ENCODE measurements around the gene AGBL4.

- TF ChIP-seq, protein P1, sequence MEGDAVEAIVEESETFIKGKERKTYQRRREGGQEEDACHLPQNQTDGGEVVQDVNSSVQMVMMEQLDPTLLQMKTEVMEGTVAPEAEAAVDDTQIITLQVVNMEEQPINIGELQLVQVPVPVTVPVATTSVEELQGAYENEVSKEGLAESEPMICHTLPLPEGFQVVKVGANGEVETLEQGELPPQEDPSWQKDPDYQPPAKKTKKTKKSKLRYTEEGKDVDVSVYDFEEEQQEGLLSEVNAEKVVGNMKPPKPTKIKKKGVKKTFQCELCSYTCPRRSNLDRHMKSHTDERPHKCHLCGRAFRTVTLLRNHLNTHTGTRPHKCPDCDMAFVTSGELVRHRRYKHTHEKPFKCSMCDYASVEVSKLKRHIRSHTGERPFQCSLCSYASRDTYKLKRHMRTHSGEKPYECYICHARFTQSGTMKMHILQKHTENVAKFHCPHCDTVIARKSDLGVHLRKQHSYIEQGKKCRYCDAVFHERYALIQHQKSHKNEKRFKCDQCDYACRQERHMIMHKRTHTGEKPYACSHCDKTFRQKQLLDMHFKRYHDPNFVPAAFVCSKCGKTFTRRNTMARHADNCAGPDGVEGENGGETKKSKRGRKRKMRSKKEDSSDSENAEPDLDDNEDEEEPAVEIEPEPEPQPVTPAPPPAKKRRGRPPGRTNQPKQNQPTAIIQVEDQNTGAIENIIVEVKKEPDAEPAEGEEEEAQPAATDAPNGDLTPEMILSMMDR (IDR thresholded peaks at IDR 0.05) = no peak
- no peak for TF ChIP-seq POLR2A (IDR thresholded peaks at IDR 0.05)
Observed at GRCh38 chr1:48948562-48948961, 1075.2 kb downstream of the AGBL4 start.
